ENCODE results near the gene JAK1.

The JAK1 gene

GRCh38 chr1:64946916-64947315 lies 19.4 kb downstream of the JAK1 start:
- TF ChIP-seq FOXM1 (IDR thresholded peaks at IDR 0.05; ENCODE audit: borderline replicate concordance, low read depth) (no peak), USF1 (IDR thresholded peaks at IDR 0.05) (no peak), YY1 (IDR thresholded peaks at IDR 0.05; ENCODE audit: low read depth) (no peak), TCF12 (IDR thresholded peaks at IDR 0.05; ENCODE audit: low read depth) (no peak), EGR1 (IDR thresholded peaks at IDR 0.05) (no peak), ZBTB7A (IDR thresholded peaks at IDR 0.05; ENCODE audit: low read depth) (no peak), RAD21 (IDR thresholded peaks at IDR 0.05; ENCODE audit: low read depth) (no peak), EP300 (IDR thresholded peaks at IDR 0.05; ENCODE audit: borderline replicate concordance) (no peak), TAF1 (IDR thresholded peaks at IDR 0.05; ENCODE audit: low read depth) (no peak), TEAD4 (IDR thresholded peaks at IDR 0.05) (no peak), CREB1 (IDR thresholded peaks at IDR 0.05; ENCODE audit: low read depth) (no peak), REST (IDR thresholded peaks at IDR 0.05; ENCODE audit: low read depth) (no peak), CEBPB (IDR thresholded peaks at IDR 0.05) (no peak), NFIC (IDR thresholded peaks at IDR 0.05) (no peak)
- TF ChIP-seq, protein P1, sequence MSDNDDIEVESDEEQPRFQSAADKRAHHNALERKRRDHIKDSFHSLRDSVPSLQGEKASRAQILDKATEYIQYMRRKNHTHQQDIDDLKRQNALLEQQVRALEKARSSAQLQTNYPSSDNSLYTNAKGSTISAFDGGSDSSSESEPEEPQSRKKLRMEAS (IDR thresholded peaks at IDR 0.05) = no peak

GRCh38 chr1:64944913-64945312 lies 21.4 kb downstream of the JAK1 start:
- no peak for TF ChIP-seq FOXM1 (IDR thresholded peaks at IDR 0.05; ENCODE audit: borderline replicate concordance, low read depth)
- no peak for TF ChIP-seq CEBPB (IDR thresholded peaks at IDR 0.05)
- TF ChIP-seq TCF12 (IDR thresholded peaks at IDR 0.05; ENCODE audit: low read depth) = no peak
- TF ChIP-seq EP300 (IDR thresholded peaks at IDR 0.05; ENCODE audit: borderline replicate concordance) = no peak
- TF ChIP-seq EGR1 (IDR thresholded peaks at IDR 0.05) = no peak
- no peak for TF ChIP-seq YY1 (IDR thresholded peaks at IDR 0.05; ENCODE audit: low read depth)
- no peak for TF ChIP-seq ZBTB7A (IDR thresholded peaks at IDR 0.05; ENCODE audit: low read depth)
- TF ChIP-seq, protein P1 (IDR thresholded peaks at IDR 0.05) = no peak
- no peak for TF ChIP-seq TAF1 (IDR thresholded peaks at IDR 0.05; ENCODE audit: low read depth)
- TF ChIP-seq REST (IDR thresholded peaks at IDR 0.05; ENCODE audit: low read depth) = no peak
- no peak for TF ChIP-seq TEAD4 (IDR thresholded peaks at IDR 0.05)
- no peak for TF ChIP-seq CREB1 (IDR thresholded peaks at IDR 0.05; ENCODE audit: low read depth)
- TF ChIP-seq USF1 (IDR thresholded peaks at IDR 0.05) = no peak
- TF ChIP-seq NFIC (IDR thresholded peaks at IDR 0.05) = no peak
- no peak for TF ChIP-seq RAD21 (IDR thresholded peaks at IDR 0.05; ENCODE audit: low read depth)

- TF ChIP-seq TCF12 (IDR thresholded peaks at IDR 0.05; ENCODE audit: low read depth) (no peak), TAF1 (IDR thresholded peaks at IDR 0.05; ENCODE audit: low read depth) (no peak), CREB1 (IDR thresholded peaks at IDR 0.05; ENCODE audit: low read depth) (no peak), REST (IDR thresholded peaks at IDR 0.05; ENCODE audit: low read depth) (no peak), NFIC (IDR thresholded peaks at IDR 0.05) (no peak), USF1 (IDR thresholded peaks at IDR 0.05) (no peak), RAD21 (IDR thresholded peaks at IDR 0.05; ENCODE audit: low read depth) (no peak), EP300 (IDR thresholded peaks at IDR 0.05; ENCODE audit: borderline replicate concordance) (no peak), YY1 (IDR thresholded peaks at IDR 0.05; ENCODE audit: low read depth) (no peak), FOXM1 (IDR thresholded peaks at IDR 0.05; ENCODE audit: borderline replicate concordance, low read depth) (no peak), CEBPB (IDR thresholded peaks at IDR 0.05) (no peak), ZBTB7A (IDR thresholded peaks at IDR 0.05; ENCODE audit: low read depth) (no peak), TEAD4 (IDR thresholded peaks at IDR 0.05) (no peak), EGR1 (IDR thresholded peaks at IDR 0.05) (no peak)
- TF ChIP-seq, protein P1 (IDR thresholded peaks at IDR 0.05) = no peak
Measured at GRCh38 chr1:64942675-64943074, 23.7 kb downstream of the JAK1 start.

Data from Ishikawa (cell line).